WTC11 (cell line): ENCODE data around the gene ZSCAN18. TPM values are rescaled to one million over a fixed set of nuclear protein-coding genes. Genes with fewer than 3 reads are reported as not detected.

Source experiments
- ATAC-seq: fragments of 200-7000 bp; cut with Tn5 transposase; 2 replicates; pipeline ENCODE4 v1.10.0; 2021; ENCODE audit warnings: mild to moderate bottlenecking, moderate library complexity
- CTCF ChIA-PET: fragments of 300-600 bp; sonication (Branson Sonifier 250); formaldehyde crosslinking; loops from one replicate; lab custom pipeline; 2021; ENCODE audit warnings: antibody characterized with exemption; lab: Charles Lee
- POLR2A ChIA-PET: fragments of 350-600 bp; sonication (Branson Sonifier 250); formaldehyde crosslinking; loops from one replicate; lab custom pipeline; 2021; ENCODE audit warnings: antibody characterized with exemption; lab: Charles Lee
- DNase-seq: peaks from one replicate; pipeline ENCODE4 v3.0.0; 2021; ENCODE audit warnings: low spot score
- H3K27ac Mint-ChIP-seq: 2 replicates; pipeline ENCODE4 v1.8.0; 2021; ENCODE audit warnings: mixed read lengths
- H3K27me3 Mint-ChIP-seq: 2 replicates; pipeline ENCODE4 v1.8.0; 2021; ENCODE audit warnings: low read depth, mild to moderate bottlenecking, moderate library complexity, mixed read lengths
- H3K36me3 Mint-ChIP-seq: 2 replicates; pipeline ENCODE4 v1.8.0; 2021; ENCODE audit warnings: mixed read lengths
- H3K4me1 Mint-ChIP-seq: 2 replicates; pipeline ENCODE4 v1.8.0; 2022; ENCODE audit warnings: mixed read lengths
- H3K4me3 Mint-ChIP-seq: 2 replicates; pipeline ENCODE4 v1.8.0; 2021; ENCODE audit warnings: mild to moderate bottlenecking, moderate library complexity, mixed read lengths
- H3K9me3 Mint-ChIP-seq: 2 replicates; pipeline ENCODE4 v1.8.0; 2021; ENCODE audit warnings: mixed read lengths
- CBFB ChIP-seq: sonication (generic); formaldehyde crosslinking; IDR thresholded peaks from 2 replicates; pipeline ENCODE4 v1.8.1; 2022; ENCODE audit warnings: mild to moderate bottlenecking, low read depth, missing genetic modification reagents
- FOXK1 ChIP-seq: sonication (generic); formaldehyde crosslinking; IDR thresholded peaks from 2 replicates; pipeline ENCODE4 v1.8.0; 2022; ENCODE audit warnings: mild to moderate bottlenecking, moderate library complexity, missing genetic modification reagents
- HMGA2 ChIP-seq: fragments of 250-450 bp; sonication (Bioruptor Pico); IDR thresholded peaks from 2 replicates; pipeline ENCODE4 v1.4.0; 2021; ENCODE audit warnings: mild to moderate bottlenecking, moderate library complexity
- NFATC4 ChIP-seq: fragments of 250-450 bp; sonication (Bioruptor Pico); IDR thresholded peaks from 2 replicates; pipeline ENCODE4 v1.9.0; 2021; ENCODE audit warnings: mild to moderate bottlenecking
- NFE2L1 ChIP-seq: sonication (generic); formaldehyde crosslinking; IDR thresholded peaks from 2 replicates; pipeline ENCODE4 v1.8.1; 2023; ENCODE audit warnings: missing genetic modification reagents
- NR1H2 ChIP-seq: sonication (generic); formaldehyde crosslinking; IDR thresholded peaks from 2 replicates; pipeline ENCODE4 v1.9.0; 2021; ENCODE audit warnings: mild to moderate bottlenecking, moderate library complexity, missing genetic modification reagents
- OVOL2 ChIP-seq: fragments of 250-450 bp; sonication (Bioruptor Pico); IDR thresholded peaks from 2 replicates; pipeline ENCODE4 v1.9.0; 2021; ENCODE audit warnings: mild to moderate bottlenecking, borderline replicate concordance
- PRRX2 ChIP-seq: fragments of 250-450 bp; sonication (Bioruptor Pico); IDR thresholded peaks from 2 replicates; pipeline ENCODE4 v1.8.0; 2021; ENCODE audit warnings: mild to moderate bottlenecking
- RORB ChIP-seq: fragments of 250-450 bp; sonication (Bioruptor Pico); IDR thresholded peaks from 2 replicates; pipeline ENCODE4 v1.9.0; 2021; ENCODE audit warnings: mild to moderate bottlenecking
- TEAD1 ChIP-seq: sonication (generic); formaldehyde crosslinking; IDR thresholded peaks from 2 replicates; pipeline ENCODE4 v1.8.0; 2022; ENCODE audit warnings: mild to moderate bottlenecking, missing genetic modification reagents
- TEAD4 ChIP-seq: sonication (generic); formaldehyde crosslinking; IDR thresholded peaks from 2 replicates; pipeline ENCODE4 v1.8.0; 2022; ENCODE audit warnings: mild to moderate bottlenecking, missing genetic modification reagents
- ZBTB21 ChIP-seq: sonication (generic); formaldehyde crosslinking; IDR thresholded peaks from 2 replicates; pipeline ENCODE4 v1.8.1; 2023; ENCODE audit warnings: mild to moderate bottlenecking, missing genetic modification reagents, borderline replicate concordance
- ZNF138 ChIP-seq: sonication (generic); formaldehyde crosslinking; conservative IDR thresholded peaks from 2 replicates; pipeline ENCODE4 v1.8.1; 2022; ENCODE audit warnings: mild to moderate bottlenecking, moderate library complexity, missing genetic modification reagents
- ZNF219 ChIP-seq: sonication (generic); formaldehyde crosslinking; IDR thresholded peaks from 2 replicates; pipeline ENCODE4 v1.8.0; 2023; ENCODE audit warnings: missing genetic modification reagents, mild to moderate bottlenecking, borderline replicate concordance
- ZNF232 ChIP-seq: sonication (generic); formaldehyde crosslinking; IDR thresholded peaks from 2 replicates; pipeline ENCODE4 v1.8.0; 2022; ENCODE audit warnings: mild to moderate bottlenecking, missing genetic modification reagents
- total RNA-seq: library from RNA; stranded (reverse); gene quantifications from 3 replicates; pipeline ENCODE4 v1.2.3, GENCODE V29; 2021
- TF ChIP-seq, protein P1 (sequence below): sonication (generic); formaldehyde crosslinking; IDR thresholded peaks from 2 replicates; pipeline ENCODE4 v1.8.1; 2023; ENCODE audit warnings: mild to moderate bottlenecking, missing genetic modification reagents
- TF ChIP-seq, protein P2 (sequence below): sonication (generic); formaldehyde crosslinking; IDR thresholded peaks from 2 replicates; pipeline ENCODE4 v1.8.0; 2022; ENCODE audit warnings: mild to moderate bottlenecking, missing genetic modification reagents
- TF ChIP-seq, protein P3 (sequence below): sonication (generic); formaldehyde crosslinking; IDR thresholded peaks from 2 replicates; pipeline ENCODE4 v1.8.1; 2023; ENCODE audit warnings: mild to moderate bottlenecking, missing genetic modification reagents, borderline replicate concordance
- TF ChIP-seq, protein P4 (sequence below): sonication (generic); formaldehyde crosslinking; IDR thresholded peaks from 2 replicates; pipeline ENCODE4 v1.8.0; 2023; ENCODE audit warnings: missing genetic modification reagents
- TF ChIP-seq, protein P5 (sequence below): sonication (generic); formaldehyde crosslinking; IDR thresholded peaks from 2 replicates; pipeline ENCODE4 v1.8.1; 2022; ENCODE audit warnings: missing genetic modification reagents, borderline replicate concordance
- TF ChIP-seq, protein P6 (sequence below): sonication (generic); formaldehyde crosslinking; IDR thresholded peaks from 2 replicates; pipeline ENCODE4 v1.8.1; 2022; ENCODE audit warnings: low read depth, mild to moderate bottlenecking, moderate library complexity, missing genetic modification reagents, borderline replicate concordance
- TF ChIP-seq, protein P7 (sequence below): sonication (generic); formaldehyde crosslinking; IDR thresholded peaks from 2 replicates; pipeline ENCODE4 v1.8.0; 2022; ENCODE audit warnings: mild to moderate bottlenecking, missing genetic modification reagents
- TF ChIP-seq, protein P8 (sequence below): sonication (generic); formaldehyde crosslinking; IDR thresholded peaks from 2 replicates; pipeline ENCODE4 v1.8.0; 2022; ENCODE audit warnings: missing genetic modification reagents

Gene ZSCAN18
- total RNA-seq, 1 experiment from 2014 or later, result 55.9 TPM

DNA sequence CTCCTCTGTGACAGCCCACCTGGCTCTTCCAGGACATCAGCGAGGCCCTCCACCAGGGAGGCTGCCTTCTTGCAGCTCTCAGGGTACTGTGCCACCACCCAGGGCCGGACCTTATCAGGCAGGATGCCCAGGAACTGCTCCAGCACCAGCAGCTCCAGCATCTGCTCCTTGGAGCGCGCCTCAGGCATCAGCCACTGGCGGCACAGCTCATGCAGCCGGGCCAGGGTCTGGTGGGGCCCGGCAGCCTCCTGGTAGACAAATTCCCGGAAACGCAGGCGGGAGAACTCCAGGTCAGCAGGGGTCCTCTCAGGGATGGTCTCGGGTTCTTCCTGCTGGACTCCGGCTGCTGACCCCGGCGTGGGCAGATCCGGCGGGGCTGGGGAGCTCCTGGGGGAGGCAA, 8.2 kb downstream of the ZSCAN18 start:
- DNase-seq (no peak), ATAC-seq (no peak)
- Mint-ChIP-seq H3K4me3 (no peak overlapping the region), H3K27ac (no peak overlapping the region), H3K9me3 (no peaks in the 10 kb centered on the region), H3K36me3 (peaks cover 10% of the 10 kb centered on the region), H3K27me3 (no peaks in the 10 kb centered on the region), H3K4me1 (peaks cover 6% of the 10 kb centered on the region)
- ChIA-PET CTCF (interaction anchor here (0.6 to 0.8 kb wide), 2 partner anchors 15 to 35 kb away, joined by 3 read pairs; no protein-coding TSS in a partner anchor), POLR2A (interaction anchor here (0.7 kb wide), 1 partner anchor 51 kb away, joined by 3 read pairs; no protein-coding TSS in a partner anchor)
- no peak for TF ChIP-seq ZNF232 (CRISPR knock-in tag)
- no peak for TF ChIP-seq NFE2L1
- no peak for TF ChIP-seq NFATC4 (CRISPR knock-in tag)
- no peak for TF ChIP-seq RORB (CRISPR knock-in tag)
- TF ChIP-seq ZNF138 (CRISPR knock-in tag), result no peak
- no peak for TF ChIP-seq ZBTB21 (CRISPR knock-in tag)
- TF ChIP-seq, protein P1, sequence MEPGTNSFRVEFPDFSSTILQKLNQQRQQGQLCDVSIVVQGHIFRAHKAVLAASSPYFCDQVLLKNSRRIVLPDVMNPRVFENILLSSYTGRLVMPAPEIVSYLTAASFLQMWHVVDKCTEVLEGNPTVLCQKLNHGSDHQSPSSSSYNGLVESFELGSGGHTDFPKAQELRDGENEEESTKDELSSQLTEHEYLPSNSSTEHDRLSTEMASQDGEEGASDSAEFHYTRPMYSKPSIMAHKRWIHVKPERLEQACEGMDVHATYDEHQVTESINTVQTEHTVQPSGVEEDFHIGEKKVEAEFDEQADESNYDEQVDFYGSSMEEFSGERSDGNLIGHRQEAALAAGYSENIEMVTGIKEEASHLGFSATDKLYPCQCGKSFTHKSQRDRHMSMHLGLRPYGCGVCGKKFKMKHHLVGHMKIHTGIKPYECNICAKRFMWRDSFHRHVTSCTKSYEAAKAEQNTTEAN (CRISPR knock-in tag), result no peak
- no peak for TF ChIP-seq CBFB (CRISPR knock-in tag)
- no peak for TF ChIP-seq TEAD1 (CRISPR knock-in tag)
- TF ChIP-seq, protein P2, sequence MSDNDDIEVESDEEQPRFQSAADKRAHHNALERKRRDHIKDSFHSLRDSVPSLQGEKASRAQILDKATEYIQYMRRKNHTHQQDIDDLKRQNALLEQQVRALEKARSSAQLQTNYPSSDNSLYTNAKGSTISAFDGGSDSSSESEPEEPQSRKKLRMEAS, result no peak
- no peak for TF ChIP-seq NR1H2
- TF ChIP-seq, protein P3, sequence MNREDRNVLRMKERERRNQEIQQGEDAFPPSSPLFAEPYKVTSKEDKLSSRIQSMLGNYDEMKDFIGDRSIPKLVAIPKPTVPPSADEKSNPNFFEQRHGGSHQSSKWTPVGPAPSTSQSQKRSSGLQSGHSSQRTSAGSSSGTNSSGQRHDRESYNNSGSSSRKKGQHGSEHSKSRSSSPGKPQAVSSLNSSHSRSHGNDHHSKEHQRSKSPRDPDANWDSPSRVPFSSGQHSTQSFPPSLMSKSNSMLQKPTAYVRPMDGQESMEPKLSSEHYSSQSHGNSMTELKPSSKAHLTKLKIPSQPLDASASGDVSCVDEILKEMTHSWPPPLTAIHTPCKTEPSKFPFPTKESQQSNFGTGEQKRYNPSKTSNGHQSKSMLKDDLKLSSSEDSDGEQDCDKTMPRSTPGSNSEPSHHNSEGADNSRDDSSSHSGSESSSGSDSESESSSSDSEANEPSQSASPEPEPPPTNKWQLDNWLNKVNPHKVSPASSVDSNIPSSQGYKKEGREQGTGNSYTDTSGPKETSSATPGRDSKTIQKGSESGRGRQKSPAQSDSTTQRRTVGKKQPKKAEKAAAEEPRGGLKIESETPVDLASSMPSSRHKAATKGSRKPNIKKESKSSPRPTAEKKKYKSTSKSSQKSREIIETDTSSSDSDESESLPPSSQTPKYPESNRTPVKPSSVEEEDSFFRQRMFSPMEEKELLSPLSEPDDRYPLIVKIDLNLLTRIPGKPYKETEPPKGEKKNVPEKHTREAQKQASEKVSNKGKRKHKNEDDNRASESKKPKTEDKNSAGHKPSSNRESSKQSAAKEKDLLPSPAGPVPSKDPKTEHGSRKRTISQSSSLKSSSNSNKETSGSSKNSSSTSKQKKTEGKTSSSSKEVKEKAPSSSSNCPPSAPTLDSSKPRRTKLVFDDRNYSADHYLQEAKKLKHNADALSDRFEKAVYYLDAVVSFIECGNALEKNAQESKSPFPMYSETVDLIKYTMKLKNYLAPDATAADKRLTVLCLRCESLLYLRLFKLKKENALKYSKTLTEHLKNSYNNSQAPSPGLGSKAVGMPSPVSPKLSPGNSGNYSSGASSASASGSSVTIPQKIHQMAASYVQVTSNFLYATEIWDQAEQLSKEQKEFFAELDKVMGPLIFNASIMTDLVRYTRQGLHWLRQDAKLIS (CRISPR knock-in tag), result no peak
- no peak for TF ChIP-seq FOXK1 (CRISPR knock-in tag)
- TF ChIP-seq, protein P4, sequence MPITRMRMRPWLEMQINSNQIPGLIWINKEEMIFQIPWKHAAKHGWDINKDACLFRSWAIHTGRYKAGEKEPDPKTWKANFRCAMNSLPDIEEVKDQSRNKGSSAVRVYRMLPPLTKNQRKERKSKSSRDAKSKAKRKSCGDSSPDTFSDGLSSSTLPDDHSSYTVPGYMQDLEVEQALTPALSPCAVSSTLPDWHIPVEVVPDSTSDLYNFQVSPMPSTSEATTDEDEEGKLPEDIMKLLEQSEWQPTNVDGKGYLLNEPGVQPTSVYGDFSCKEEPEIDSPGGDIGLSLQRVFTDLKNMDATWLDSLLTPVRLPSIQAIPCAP (CRISPR knock-in tag), result no peak
- TF ChIP-seq PRRX2 (CRISPR knock-in tag), result no peak

DNA sequence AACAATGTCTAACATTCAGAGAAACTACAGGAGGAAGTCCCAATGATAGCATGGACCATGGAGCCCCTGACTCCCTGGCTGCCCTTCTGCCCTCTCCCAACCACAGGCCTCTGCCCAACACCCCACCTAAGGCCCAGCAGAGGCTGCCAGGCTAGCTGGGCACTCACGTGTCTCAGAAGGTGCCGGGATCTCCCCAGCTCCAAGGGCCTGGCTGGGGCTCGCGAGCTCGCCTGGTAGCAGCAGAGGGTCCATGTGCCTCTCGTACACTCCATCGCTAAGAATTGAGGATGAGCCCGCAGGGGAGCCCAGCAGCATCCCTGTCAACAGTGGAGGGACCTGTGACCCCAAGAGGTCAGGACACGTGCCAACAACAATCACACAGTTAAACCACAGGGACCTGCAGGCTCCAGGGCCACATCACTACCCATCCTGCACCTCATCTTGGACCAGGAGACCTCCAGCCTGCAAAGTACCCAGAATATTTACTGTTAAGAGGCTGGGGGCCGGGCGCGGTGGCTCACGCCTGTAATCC, 9.4 kb downstream of the ZSCAN18 start:
- DNase-seq, result no peak
- ChIA-PET CTCF (no interaction called here), POLR2A (no interaction called here)
- H3K4me1 Mint-ChIP-seq, result peaks cover 6% of the 10 kb centered on the region
- H3K36me3 Mint-ChIP-seq, result peaks cover 18% of the 10 kb centered on the region
- no peaks in the 10 kb centered on the region for H3K27me3 Mint-ChIP-seq
- ATAC-seq, result no peak
- no peak overlapping the region for H3K4me3 Mint-ChIP-seq
- H3K9me3 Mint-ChIP-seq, result no peaks in the 10 kb centered on the region
- H3K27ac Mint-ChIP-seq, result no peak overlapping the region
- TF ChIP-seq, protein P5, sequence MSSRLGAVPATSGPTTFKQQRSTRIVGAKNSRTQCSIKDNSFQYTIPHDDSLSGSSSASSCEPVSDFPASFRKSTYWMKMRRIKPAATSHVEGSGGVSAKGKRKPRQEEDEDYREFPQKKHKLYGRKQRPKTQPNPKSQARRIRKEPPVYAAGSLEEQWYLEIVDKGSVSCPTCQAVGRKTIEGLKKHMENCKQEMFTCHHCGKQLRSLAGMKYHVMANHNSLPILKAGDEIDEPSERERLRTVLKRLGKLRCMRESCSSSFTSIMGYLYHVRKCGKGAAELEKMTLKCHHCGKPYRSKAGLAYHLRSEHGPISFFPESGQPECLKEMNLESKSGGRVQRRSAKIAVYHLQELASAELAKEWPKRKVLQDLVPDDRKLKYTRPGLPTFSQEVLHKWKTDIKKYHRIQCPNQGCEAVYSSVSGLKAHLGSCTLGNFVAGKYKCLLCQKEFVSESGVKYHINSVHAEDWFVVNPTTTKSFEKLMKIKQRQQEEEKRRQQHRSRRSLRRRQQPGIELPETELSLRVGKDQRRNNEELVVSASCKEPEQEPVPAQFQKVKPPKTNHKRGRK (CRISPR knock-in tag), result no peak
- TF ChIP-seq, protein P6, sequence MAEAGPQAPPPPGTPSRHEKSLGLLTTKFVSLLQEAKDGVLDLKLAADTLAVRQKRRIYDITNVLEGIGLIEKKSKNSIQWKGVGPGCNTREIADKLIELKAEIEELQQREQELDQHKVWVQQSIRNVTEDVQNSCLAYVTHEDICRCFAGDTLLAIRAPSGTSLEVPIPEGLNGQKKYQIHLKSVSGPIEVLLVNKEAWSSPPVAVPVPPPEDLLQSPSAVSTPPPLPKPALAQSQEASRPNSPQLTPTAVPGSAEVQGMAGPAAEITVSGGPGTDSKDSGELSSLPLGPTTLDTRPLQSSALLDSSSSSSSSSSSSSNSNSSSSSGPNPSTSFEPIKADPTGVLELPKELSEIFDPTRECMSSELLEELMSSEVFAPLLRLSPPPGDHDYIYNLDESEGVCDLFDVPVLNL, result no peak
- no peak for TF ChIP-seq TEAD4 (CRISPR knock-in tag)
- TF ChIP-seq ZNF232 (CRISPR knock-in tag), result no peak
- TF ChIP-seq, protein P7, sequence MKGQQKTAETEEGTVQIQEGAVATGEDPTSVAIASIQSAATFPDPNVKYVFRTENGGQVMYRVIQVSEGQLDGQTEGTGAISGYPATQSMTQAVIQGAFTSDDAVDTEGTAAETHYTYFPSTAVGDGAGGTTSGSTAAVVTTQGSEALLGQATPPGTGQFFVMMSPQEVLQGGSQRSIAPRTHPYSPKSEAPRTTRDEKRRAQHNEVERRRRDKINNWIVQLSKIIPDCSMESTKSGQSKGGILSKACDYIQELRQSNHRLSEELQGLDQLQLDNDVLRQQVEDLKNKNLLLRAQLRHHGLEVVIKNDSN (CRISPR knock-in tag), result no peak
- TF ChIP-seq ZNF219, result no peak
- no peak for TF ChIP-seq HMGA2 (CRISPR knock-in tag)
- no peak for TF ChIP-seq OVOL2 (CRISPR knock-in tag)
- TF ChIP-seq, protein P8, sequence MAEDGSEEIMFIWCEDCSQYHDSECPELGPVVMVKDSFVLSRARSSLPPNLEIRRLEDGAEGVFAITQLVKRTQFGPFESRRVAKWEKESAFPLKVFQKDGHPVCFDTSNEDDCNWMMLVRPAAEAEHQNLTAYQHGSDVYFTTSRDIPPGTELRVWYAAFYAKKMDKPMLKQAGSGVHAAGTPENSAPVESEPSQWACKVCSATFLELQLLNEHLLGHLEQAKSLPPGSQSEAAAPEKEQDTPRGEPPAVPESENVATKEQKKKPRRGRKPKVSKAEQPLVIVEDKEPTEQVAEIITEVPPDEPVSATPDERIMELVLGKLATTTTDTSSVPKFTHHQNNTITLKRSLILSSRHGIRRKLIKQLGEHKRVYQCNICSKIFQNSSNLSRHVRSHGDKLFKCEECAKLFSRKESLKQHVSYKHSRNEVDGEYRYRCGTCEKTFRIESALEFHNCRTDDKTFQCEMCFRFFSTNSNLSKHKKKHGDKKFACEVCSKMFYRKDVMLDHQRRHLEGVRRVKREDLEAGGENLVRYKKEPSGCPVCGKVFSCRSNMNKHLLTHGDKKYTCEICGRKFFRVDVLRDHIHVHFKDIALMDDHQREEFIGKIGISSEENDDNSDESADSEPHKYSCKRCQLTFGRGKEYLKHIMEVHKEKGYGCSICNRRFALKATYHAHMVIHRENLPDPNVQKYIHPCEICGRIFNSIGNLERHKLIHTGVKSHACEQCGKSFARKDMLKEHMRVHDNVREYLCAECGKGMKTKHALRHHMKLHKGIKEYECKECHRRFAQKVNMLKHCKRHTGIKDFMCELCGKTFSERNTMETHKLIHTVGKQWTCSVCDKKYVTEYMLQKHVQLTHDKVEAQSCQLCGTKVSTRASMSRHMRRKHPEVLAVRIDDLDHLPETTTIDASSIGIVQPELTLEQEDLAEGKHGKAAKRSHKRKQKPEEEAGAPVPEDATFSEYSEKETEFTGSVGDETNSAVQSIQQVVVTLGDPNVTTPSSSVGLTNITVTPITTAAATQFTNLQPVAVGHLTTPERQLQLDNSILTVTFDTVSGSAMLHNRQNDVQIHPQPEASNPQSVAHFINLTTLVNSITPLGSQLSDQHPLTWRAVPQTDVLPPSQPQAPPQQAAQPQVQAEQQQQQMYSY (CRISPR knock-in tag), result no peak
